Mucosa of descending colon (tissue), 3 donors: ENCODE data around the gene CCNYL1. TPM values are rescaled to one million over a fixed set of nuclear protein-coding genes. Genes with fewer than 3 reads are reported as not detected.
"Not testable (repeated sequence)": the region's sequence is repeated elsewhere in the genome, so short reads cannot be mapped to it uniquely, and the experiment has no call there.

Source experiments
- ATAC-seq: fragments of 200-7000 bp; cut with Tn5 transposase; one replicate; pipeline ENCODE4 v1.9.1; 2020; ENCODE audit warnings: mild to moderate bottlenecking, moderate library complexity
- DNase-seq, 3 donors: peaks; one replicate each; pipeline ENCODE4 v3.0.0-alpha.2; 2020
- H3K36me3 ChIP-seq: fragments of 200-600 bp; one replicate; pipeline ENCODE4 v1.8.0; 2021; ENCODE audit warnings: low read depth, mild to moderate bottlenecking
- H3K4me1 ChIP-seq: fragments of 200-600 bp; one replicate; pipeline ENCODE4 v1.8.0; 2021; ENCODE audit warnings: low read depth, mild to moderate bottlenecking
- H3K4me3 ChIP-seq: fragments of 200-600 bp; one replicate; pipeline ENCODE4 v1.8.0; 2021; ENCODE audit warnings: mild to moderate bottlenecking
- H3K9me3 ChIP-seq: fragments of 200-600 bp; one replicate; pipeline ENCODE4 v1.8.0; 2021; ENCODE audit warnings: mild to moderate bottlenecking
- intact Hi-C, 2 donors: fragments of 100-400 bp; cut with DNase I in 1 of 2; cut with micrococcal nuclease in 1 of 2; formaldehyde crosslinking; loops; one replicate each; pipeline versions ENCODE4 v1.11.0 to v1.11.1; 2022; cut with DNase I, micrococcal nuclease
- total RNA-seq, 3 donors: library from RNA; stranded (reverse); fragmentation: NEBNext Ultra II Directional in 2 of 3; extraction: Animal tissue kit (Norgen Biotek cat#: 25700) in 2 of 3; gene quantifications; one replicate each; pipeline versions ENCODE4 v1.2.1 to v1.2.4, GENCODE V29; 2021 to 2023
- TF ChIP-seq, protein P1 (sequence below): fragments of 200-600 bp; IDR thresholded peaks from one replicate; pipeline ENCODE4 v1.8.0; 2022; ENCODE audit warnings: antibody characterized with exemption, mild to moderate bottlenecking
- donor health status: DM: no; HTN: no; CAD: no; lungs with moderate emphysema.
- donor health status: DM: no; HTN: no; CAD: no.
- donor health status: DM: no; HTN: yes; CAD: no.

The CCNYL1 gene
- total RNA-seq, 3 donors from 2014 or later = 27.8 to 53.9 (median 32.0) TPM

DNA sequence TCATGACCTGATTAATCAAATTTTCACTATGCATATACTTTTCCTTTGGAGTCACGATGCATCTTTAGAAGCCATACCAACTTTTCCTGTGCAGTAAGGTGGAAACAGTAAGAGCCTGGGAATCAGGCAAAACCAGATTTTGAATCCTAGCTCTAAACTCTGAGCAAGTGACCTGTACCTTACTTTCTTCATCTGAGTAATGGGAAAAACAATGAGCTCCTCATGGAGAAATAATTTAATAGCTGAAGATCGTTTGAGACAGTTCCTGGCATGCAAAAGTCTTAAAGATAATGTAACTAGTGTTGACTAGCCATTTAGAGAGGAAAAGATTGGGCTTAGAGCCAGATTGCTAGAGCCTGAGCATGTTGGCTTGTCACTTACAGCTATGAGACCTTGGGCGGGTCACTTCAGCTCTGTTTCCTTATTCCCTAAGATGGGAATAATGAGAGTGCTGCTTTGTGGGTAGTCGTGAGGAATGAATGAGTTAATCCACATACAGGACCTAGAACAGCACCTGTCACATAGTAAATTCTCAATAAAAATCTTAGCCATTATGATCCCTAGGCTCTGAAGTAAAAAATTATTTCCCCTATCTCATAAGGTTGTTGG, 17.7 kb upstream of the CCNYL1 start:
- intact Hi-C loops = no loop called here
- Histone ChIP-seq H3K4me3 (no peak overlapping the region), H3K4me1 (no peaks in the 10 kb centered on the region), H3K36me3 (no peaks in the 10 kb centered on the region), H3K9me3 (no peaks in the 10 kb centered on the region)
- TF ChIP-seq, protein P1, sequence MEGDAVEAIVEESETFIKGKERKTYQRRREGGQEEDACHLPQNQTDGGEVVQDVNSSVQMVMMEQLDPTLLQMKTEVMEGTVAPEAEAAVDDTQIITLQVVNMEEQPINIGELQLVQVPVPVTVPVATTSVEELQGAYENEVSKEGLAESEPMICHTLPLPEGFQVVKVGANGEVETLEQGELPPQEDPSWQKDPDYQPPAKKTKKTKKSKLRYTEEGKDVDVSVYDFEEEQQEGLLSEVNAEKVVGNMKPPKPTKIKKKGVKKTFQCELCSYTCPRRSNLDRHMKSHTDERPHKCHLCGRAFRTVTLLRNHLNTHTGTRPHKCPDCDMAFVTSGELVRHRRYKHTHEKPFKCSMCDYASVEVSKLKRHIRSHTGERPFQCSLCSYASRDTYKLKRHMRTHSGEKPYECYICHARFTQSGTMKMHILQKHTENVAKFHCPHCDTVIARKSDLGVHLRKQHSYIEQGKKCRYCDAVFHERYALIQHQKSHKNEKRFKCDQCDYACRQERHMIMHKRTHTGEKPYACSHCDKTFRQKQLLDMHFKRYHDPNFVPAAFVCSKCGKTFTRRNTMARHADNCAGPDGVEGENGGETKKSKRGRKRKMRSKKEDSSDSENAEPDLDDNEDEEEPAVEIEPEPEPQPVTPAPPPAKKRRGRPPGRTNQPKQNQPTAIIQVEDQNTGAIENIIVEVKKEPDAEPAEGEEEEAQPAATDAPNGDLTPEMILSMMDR = no peak
- DNase-seq (peak in 1 of 3 donors; percentile 31), ATAC-seq (peak; percentile 91)

DNA sequence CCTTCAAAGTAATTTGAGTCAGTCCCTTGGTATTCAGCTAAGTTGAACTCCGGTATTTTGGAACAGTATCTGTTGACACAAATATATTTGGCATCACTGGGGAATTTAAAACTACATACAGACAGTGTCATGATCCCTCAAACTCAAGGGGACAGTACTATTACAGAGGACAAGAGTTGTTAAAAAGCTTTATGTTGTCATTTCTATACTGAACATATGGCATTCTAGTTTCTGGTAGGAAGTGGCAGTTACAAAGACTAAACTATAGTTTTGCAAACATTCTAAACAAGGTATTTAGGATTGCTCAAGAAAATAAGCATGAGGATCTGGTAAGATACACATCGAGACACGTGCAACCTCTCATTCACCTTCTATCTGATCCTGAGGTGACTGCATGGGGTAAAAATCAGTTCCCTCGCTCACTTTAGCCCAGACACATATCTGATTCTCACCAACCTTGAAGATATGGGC, 16.6 kb upstream of the CCNYL1 start:
- ATAC-seq = no peak
- intact Hi-C loops = no loop called here
- TF ChIP-seq, protein P1 = no peak

DNA sequence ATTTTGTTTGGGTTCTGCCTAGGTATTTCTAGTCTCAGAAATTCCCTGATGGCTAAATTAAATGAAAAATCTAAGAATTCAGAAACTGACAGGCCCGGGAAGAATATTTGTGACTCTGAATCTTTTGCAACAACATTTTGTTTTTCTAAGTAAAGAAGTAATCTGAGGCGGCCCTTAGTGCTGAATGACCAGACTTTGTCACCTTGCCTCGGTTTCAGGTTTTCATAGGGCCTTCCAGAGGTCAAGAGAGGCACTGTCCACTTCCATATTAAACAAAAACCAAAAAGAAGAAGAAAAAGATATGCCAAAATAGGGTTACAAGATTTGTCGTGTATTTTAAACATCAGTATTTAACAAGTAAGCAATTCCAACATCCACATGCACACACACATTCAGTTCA, 16.1 kb upstream of the CCNYL1 start:
- Histone ChIP-seq H3K4me1 (no peaks in the 10 kb centered on the region), H3K9me3 (no peaks in the 10 kb centered on the region), H3K4me3 (no peak overlapping the region), H3K36me3 (no peaks in the 10 kb centered on the region)
- DNase-seq (no peak), ATAC-seq (no peak)
- intact Hi-C loops = no loop called here
- TF ChIP-seq, protein P1 = no peak

More for the DNA sequence above, 16.6 kb upstream of the CCNYL1 start:
- no peaks in the 10 kb centered on the region for H3K36me3 ChIP-seq
- H3K9me3 ChIP-seq = no peaks in the 10 kb centered on the region
- no peaks in the 10 kb centered on the region for H3K4me1 ChIP-seq
- no peak for DNase-seq
- H3K4me3 ChIP-seq = no peak overlapping the region

DNA sequence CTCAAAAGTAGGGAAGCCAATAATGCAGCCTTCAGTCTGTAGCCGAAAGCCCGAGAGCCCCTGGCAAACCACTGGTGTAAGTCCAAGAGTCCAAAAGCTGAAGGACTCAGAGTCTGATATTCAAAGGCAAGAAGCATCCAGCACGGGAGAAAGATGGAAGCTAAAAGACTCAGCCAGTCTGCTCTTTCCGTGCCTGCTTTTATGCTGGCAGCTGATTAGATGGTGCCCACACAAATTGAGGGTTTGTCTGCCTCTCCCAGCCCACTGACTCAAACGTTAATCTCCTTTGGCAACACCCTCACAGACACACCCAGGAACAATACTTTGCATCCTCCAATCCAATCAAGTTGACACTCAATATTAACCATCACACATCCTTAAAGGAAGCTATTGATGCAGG, 14.5 kb upstream of the CCNYL1 start:
- H3K36me3 ChIP-seq, H3K4me3 ChIP-seq, DNase-seq, H3K9me3 ChIP-seq, H3K4me1 ChIP-seq, intact Hi-C loops, ATAC-seq: not testable (repeated sequence)

DNA sequence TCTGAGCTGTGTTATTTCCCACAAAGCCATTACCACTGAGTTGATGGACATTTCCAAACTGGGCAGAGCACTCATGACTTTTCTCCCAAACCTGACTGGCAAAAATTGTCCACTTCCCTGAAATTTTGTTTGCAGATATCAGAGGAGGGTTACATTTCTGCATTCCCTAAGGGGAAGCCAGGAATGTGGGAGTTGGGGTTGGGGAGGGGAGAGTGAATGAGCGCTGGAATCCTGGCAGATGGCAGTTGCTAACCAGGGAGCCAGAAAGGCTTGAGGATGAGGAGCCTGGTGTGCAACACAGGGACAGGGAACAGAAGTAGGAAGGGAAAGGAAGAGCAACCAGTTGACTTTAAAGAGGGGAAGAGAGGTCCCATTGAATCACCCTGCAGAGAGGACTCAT, 14.0 kb upstream of the CCNYL1 start:
- no peaks in the 10 kb centered on the region for H3K4me1 ChIP-seq
- no peak for DNase-seq
- H3K4me3 ChIP-seq = no peak overlapping the region
- no peak for ATAC-seq
- H3K9me3 ChIP-seq = no peaks in the 10 kb centered on the region
- intact Hi-C loops = no loop called here
- no peaks in the 10 kb centered on the region for H3K36me3 ChIP-seq
- TF ChIP-seq, protein P1 = no peak

DNA sequence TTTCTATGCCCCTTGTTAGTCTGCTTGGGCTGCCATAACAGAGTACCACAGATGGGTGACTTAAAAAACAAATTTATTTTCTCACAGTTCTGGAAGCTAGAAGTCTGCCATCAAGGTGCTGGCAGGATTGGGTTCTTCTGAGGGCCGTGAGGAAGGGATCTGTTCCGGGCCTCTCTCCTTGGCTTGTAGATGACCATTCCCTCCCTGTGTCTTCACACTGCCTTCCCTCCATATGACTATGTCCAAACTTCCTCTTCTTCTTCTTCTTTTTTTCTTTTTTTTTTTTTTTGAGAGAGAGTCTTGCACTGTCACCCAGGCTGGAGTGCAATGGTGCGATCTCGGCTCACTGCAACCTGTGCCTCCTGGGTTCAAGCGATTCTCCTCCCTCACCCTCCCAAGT, 13.1 kb upstream of the CCNYL1 start:
- TF ChIP-seq, protein P1 = no peak
- DNase-seq (no peak), ATAC-seq (no peak)
- Histone ChIP-seq H3K4me3 (no peak overlapping the region), H3K36me3 (no peaks in the 10 kb centered on the region), H3K9me3 (no peaks in the 10 kb centered on the region), H3K4me1 (no peaks in the 10 kb centered on the region)
- intact Hi-C loops = no loop called here
